ENCODE measurements around the gene SETD4. TPM values are rescaled to one million over a fixed set of nuclear protein-coding genes. Genes with fewer than 3 reads are reported as not detected.

SETD4 gene
- total and polyA plus RNA-seq, 2 donors (not counting 3 experiments of a cell fraction or from before 2014, with no cell fraction given): 13.0 to 25.1 TPM

GRCh38 chr21:35990609-35991008, 69.7 kb downstream of the SETD4 start:
- dilution Hi-C loops (cut with MboI; ENCODE audit: extremely low pct_ligation_motif_present, low sequenced_read_pairs): no loop called here
- no peak overlapping the region for H2AFZ ChIP-seq (ENCODE audit: low read depth, low read length)
- DNase-seq (ENCODE audit: low read depth, low spot score) (no peak), FAIRE-seq (no peak)
- no peak overlapping the region for H3K4me2 ChIP-seq (ENCODE audit: insufficient read depth, low read length)
- ChIA-PET CTCF (interaction anchor here (0.7 kb wide), 1 partner anchor 63 kb away, joined by 3 read pairs; no protein-coding TSS in a partner anchor), POLR2A (no interaction called here)
- no peaks in the 10 kb centered on the region for H3K9me3 ChIP-seq (replicated peaks; ENCODE audit: control insufficient read depth, insufficient read depth, low read length)
- no peaks in the 10 kb centered on the region for H3K79me2 ChIP-seq (ENCODE audit: control insufficient read depth, insufficient read depth, low read length)
- no peak overlapping the region for H3K9ac ChIP-seq (replicated peaks; ENCODE audit: extremely low read depth, insufficient read depth, low read length)
- H3K27ac ChIP-seq (ENCODE audit: insufficient read depth, low read depth, low read length): no peak overlapping the region
- no peaks in the 10 kb centered on the region for H3K36me3 ChIP-seq (ENCODE audit: control insufficient read depth in 2 of 2, extremely low read depth in 1 of 2, insufficient read depth in 2 of 2, low read length in 2 of 2)
- no TSS peak for BruUV-seq (replicated peaks)
- no peaks in the 10 kb centered on the region for H4K20me1 ChIP-seq (replicated peaks; ENCODE audit: control insufficient read depth, extremely low read depth, insufficient read depth, low read length)
- H3K4me1 ChIP-seq (ENCODE audit: control insufficient read depth, extremely low read depth, insufficient read depth, low read length): no peaks in the 10 kb centered on the region
- no peak for TF ChIP-seq MYC (IDR thresholded peaks at IDR 0.05; ENCODE audit: low read depth, low read length)
- TF ChIP-seq GATA2 (IDR thresholded peaks at IDR 0.05; ENCODE audit: insufficient read depth, insufficient read length, low read depth, low read length): no peak
- no peak for TF ChIP-seq EZH2 (IDR thresholded peaks at IDR 0.05; ENCODE audit: borderline replicate concordance, low read depth, low read length, severe bottlenecking)
- no peak for TF ChIP-seq MAX (IDR thresholded peaks at IDR 0.05; ENCODE audit: insufficient read depth, insufficient read length)
- TF ChIP-seq POLR2A (IDR thresholded peaks at IDR 0.05; ENCODE audit: low read depth, low read length): no peak
- TF ChIP-seq CTCF (IDR thresholded peaks at IDR 0.05; ENCODE audit: extremely low read depth in 1 of 2, insufficient read depth in 1 of 2, low read depth in 1 of 2, low read length in 2 of 2): no peak
- no peak for TF ChIP-seq JUN (IDR thresholded peaks at IDR 0.05; ENCODE audit: borderline replicate concordance, insufficient read depth, insufficient read length, low read depth)
- TF ChIP-seq POLR2AphosphoS5 (IDR thresholded peaks at IDR 0.05; ENCODE audit: insufficient read depth, low read depth, low read length): no peak
- no peak for TF ChIP-seq FOS (IDR thresholded peaks at IDR 0.05; ENCODE audit: borderline replicate concordance, insufficient read depth, low read length)
- H3K27me3 ChIP-seq (ENCODE audit: control insufficient read depth in 2 of 2, insufficient read depth in 2 of 2, low read length in 2 of 2): peaks cover 5 to 14% of the 10 kb centered on the region in 2 experiments
- no peak overlapping the region for H3K4me3 ChIP-seq (replicated peaks in 1 of 3; ENCODE audit: insufficient read depth in 1 of 3, low read depth in 1 of 3, low read length in 3 of 3)
- no peaks in the 10 kb centered on the region for H3K9me1 ChIP-seq (replicated peaks; ENCODE audit: control insufficient read depth, extremely low read depth, insufficient read depth, low read length)
- intact Hi-C loops (cut with micrococcal nuclease): no loop called here

Measured in endothelial cell of umbilical vein (primary cell).